ENCODE data around the gene THUMPD3.

Gene THUMPD3, protein sequence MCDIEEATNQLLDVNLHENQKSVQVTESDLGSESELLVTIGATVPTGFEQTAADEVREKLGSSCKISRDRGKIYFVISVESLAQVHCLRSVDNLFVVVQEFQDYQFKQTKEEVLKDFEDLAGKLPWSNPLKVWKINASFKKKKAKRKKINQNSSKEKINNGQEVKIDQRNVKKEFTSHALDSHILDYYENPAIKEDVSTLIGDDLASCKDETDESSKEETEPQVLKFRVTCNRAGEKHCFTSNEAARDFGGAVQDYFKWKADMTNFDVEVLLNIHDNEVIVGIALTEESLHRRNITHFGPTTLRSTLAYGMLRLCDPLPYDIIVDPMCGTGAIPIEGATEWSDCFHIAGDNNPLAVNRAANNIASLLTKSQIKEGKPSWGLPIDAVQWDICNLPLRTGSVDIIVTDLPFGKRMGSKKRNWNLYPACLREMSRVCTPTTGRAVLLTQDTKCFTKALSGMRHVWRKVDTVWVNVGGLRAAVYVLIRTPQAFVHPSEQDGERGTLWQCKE

GRCh38 chr3:9362731-9363530 is at the start of gene THUMPD3:
TSS of gene THUMPD3 (plus strand) at chr3:9363054. CDS start at chr3:9365069, 2,015 bp downstream.
- peak within 1 kb of the TSS; percentile 86 to 89 for H3K27ac ChIP-seq
- peak; percentile 93 for DNase-seq (ENCODE audit: low spot score)
- H3K4me3 ChIP-seq, result peak within 1 kb of the TSS; percentile 75
- TF ChIP-seq CTCF (IDR thresholded peaks at IDR 0.05), result no peak

- no peak for DNase-seq (ENCODE audit: low spot score)
- no peak overlapping the region for H3K4me3 ChIP-seq
- TF ChIP-seq CTCF (IDR thresholded peaks at IDR 0.05), result no peak
- no peak overlapping the region for H3K27ac ChIP-seq
Measured at GRCh38 chr3:9314796-9315195, 48.1 kb upstream of the THUMPD3 start.

- Histone ChIP-seq H3K4me3 (peak overlapping the region; percentile 46), H3K27ac (peak overlapping the region; percentile 61 to 78)
- DNase-seq (ENCODE audit: low spot score), result no peak
- no peak for TF ChIP-seq CTCF (IDR thresholded peaks at IDR 0.05)
Measured at GRCh38 chr3:9316881-9317361, 45.9 kb upstream of the THUMPD3 start.

- no peak overlapping the region for H3K4me3 ChIP-seq
- no peak overlapping the region for H3K27ac ChIP-seq
- no peak for TF ChIP-seq CTCF (IDR thresholded peaks at IDR 0.05)
- no peak for DNase-seq (ENCODE audit: low spot score)
Measured at GRCh38 chr3:9322780-9323179, 40.1 kb upstream of the THUMPD3 start.

DNA sequence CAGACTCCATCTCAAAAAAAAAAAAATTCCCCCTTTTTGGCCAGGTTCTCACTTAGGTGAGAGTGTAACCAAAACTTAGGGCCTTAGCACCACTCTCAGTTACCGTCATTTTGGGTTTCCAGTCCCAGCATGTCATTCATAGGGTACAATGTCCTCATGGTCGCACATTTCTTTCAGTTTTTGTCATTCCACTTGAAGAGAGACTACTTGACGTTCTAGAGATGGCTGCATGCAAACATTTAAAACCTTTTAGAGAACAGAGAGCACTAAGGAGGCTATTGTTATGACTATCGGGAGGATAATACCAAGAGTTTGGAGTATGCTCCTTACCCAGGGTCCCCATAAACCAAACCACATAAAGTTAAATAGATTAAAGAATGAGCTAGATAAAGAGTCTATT is 37.9 kb upstream of the THUMPD3 start:
- H3K27ac ChIP-seq, result no peak overlapping the region
- TF ChIP-seq CTCF (IDR thresholded peaks at IDR 0.05), result no peak

DNA sequence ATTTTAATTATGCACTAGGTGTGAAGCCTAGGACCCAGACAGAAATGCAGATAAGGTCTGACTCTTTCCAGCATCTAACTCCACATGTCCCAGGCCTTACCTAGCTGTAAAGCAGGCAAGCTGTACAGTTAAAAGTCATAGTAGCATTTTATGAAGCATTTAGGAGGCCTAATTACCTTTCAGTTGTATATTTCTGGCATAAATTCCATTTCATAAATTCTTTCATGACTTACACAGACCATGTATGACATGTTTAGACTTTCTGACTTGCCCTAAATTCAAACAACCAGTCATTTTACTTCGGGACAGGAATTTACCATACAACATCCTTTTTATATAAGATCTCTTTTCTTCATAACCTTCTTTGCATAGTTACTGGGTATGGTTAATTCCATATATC is 35.3 kb upstream of the THUMPD3 start:
- DNase-seq (ENCODE audit: low spot score), result no peak
- Histone ChIP-seq H3K4me3 (no peak overlapping the region), H3K27ac (no peak overlapping the region)
- TF ChIP-seq CTCF (IDR thresholded peaks at IDR 0.05), result no peak

More for the DNA sequence above, 37.9 kb upstream of the THUMPD3 start:
- H3K4me3 ChIP-seq, result no peak overlapping the region
- no peak for DNase-seq (ENCODE audit: low spot score)

Data from coronary artery (tissue), 2 donors.